HEK293T (cell line): ENCODE data around the gene HERC3.

Source experiments
- CTCF ChIA-PET: fragments of 350-600 bp; formaldehyde crosslinking; extraction: SDS; loops from one replicate; lab custom pipeline; 2021; ENCODE audit warnings: antibody characterized with exemption, inconsistent platforms; lab: Yijun Ruan, JAX
- POLR2A ChIA-PET: fragments of 350-600 bp; formaldehyde crosslinking; extraction: SDS; loops from one replicate; lab custom pipeline; 2020; ENCODE audit warnings: antibody characterized with exemption, inconsistent platforms; lab: Yijun Ruan, JAX
- DNase-seq: peaks from one replicate; pipeline ENCODE4 v3.0.0; 2012; ENCODE audit warnings: mixed read lengths; ENCODE audit errors: extremely low spot score
- ARNT ChIP-seq: fragments of 450-650 bp; IDR thresholded peaks from 2 replicates; pipeline ENCODE4 v1.6.1; 2017; ENCODE audit warnings: mild to moderate bottlenecking
- BHLHE40 ChIP-seq: fragments of 450-650 bp; IDR thresholded peaks from 2 replicates; pipeline ENCODE4 v1.6.1; 2016; ENCODE audit warnings: mild to moderate bottlenecking, moderate library complexity, borderline replicate concordance
- CTBP1 ChIP-seq: fragments of 450-650 bp; IDR thresholded peaks from 2 replicates; pipeline ENCODE4 v1.6.1; 2016; ENCODE audit warnings: borderline replicate concordance
- ELF4 ChIP-seq: fragments of 450-650 bp; IDR thresholded peaks from 2 replicates; pipeline ENCODE4 v1.6.1; 2017; ENCODE audit warnings: antibody characterized with exemption
- FOXA1 ChIP-seq: fragments of 450-650 bp; IDR thresholded peaks from 2 replicates; pipeline ENCODE4 v1.6.1; 2016; ENCODE audit warnings: mild to moderate bottlenecking
- FOXK2 ChIP-seq: fragments of 450-650 bp; IDR thresholded peaks from 2 replicates; pipeline ENCODE4 v1.6.1; 2016; ENCODE audit warnings: mild to moderate bottlenecking
- FOXM1 ChIP-seq: fragments of 450-650 bp; IDR thresholded peaks from 2 replicates; pipeline ENCODE4 v1.6.1; 2017; ENCODE audit warnings: mild to moderate bottlenecking, borderline replicate concordance
- HDGF ChIP-seq: fragments of 450-650 bp; IDR thresholded peaks from 2 replicates; pipeline ENCODE4 v1.6.1; 2017; ENCODE audit warnings: antibody characterized with exemption, borderline replicate concordance
- L3MBTL2 ChIP-seq: fragments of 450-650 bp; conservative IDR thresholded peaks from 2 replicates; pipeline ENCODE4 v1.6.1; 2016; ENCODE audit warnings: mild to moderate bottlenecking
- LEF1 ChIP-seq: fragments of 450-650 bp; IDR thresholded peaks from 2 replicates; pipeline ENCODE4 v1.6.1; 2017; ENCODE audit warnings: mild to moderate bottlenecking, borderline replicate concordance
- NFRKB ChIP-seq: fragments of 450-650 bp; IDR thresholded peaks from 2 replicates; pipeline ENCODE4 v1.6.1; 2016; ENCODE audit warnings: mild to moderate bottlenecking, moderate library complexity
- SP1 ChIP-seq: fragments of 450-650 bp; IDR thresholded peaks from 2 replicates; pipeline ENCODE4 v1.6.1; 2017
- SUZ12 ChIP-seq: fragments of 450-650 bp; IDR thresholded peaks from 2 replicates; pipeline ENCODE4 v1.6.1; 2016; ENCODE audit warnings: mild to moderate bottlenecking
- TARDBP ChIP-seq: fragments of 450-650 bp; IDR thresholded peaks from 2 replicates; pipeline ENCODE4 v1.6.1; 2016
- ZNF384 ChIP-seq: fragments of 450-650 bp; IDR thresholded peaks from 2 replicates; pipeline ENCODE4 v1.6.1; 2016
- TF ChIP-seq, protein P1 (sequence below): fragments of 450-650 bp; IDR thresholded peaks from 2 replicates; pipeline ENCODE4 v1.6.1; 2016

The HERC3 gene

DNA sequence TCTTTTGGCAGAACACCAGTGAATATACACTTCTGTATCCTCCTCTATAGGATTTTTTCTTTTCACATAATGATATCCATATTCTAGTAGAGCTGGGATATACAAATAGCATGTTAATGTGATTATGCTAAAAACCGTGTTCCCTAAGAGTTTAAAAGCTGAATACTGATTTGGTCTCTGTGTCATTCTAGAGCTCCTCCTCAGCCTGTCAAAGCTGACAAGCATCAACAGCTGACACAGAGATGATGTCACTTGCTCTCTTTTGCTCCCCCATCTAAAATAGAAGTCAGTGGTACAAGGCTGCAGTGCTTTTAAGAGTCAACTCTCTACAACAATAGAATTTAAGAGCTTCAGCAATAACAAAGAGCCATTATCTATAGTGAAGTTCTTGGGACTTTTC lies 17.1 kb upstream of the HERC3 start:
- TF ChIP-seq HDGF (no peak), FOXA1 (no peak), BHLHE40 (no peak), NFRKB (no peak), ARNT (no peak), SP1 (no peak), LEF1 (no peak), L3MBTL2 (no peak), FOXM1 (no peak), CTBP1 (no peak), SUZ12 (no peak), ZNF384 (no peak), TARDBP (no peak)
- POLR2A ChIA-PET, result no interaction called here
- no peak for DNase-seq

DNA sequence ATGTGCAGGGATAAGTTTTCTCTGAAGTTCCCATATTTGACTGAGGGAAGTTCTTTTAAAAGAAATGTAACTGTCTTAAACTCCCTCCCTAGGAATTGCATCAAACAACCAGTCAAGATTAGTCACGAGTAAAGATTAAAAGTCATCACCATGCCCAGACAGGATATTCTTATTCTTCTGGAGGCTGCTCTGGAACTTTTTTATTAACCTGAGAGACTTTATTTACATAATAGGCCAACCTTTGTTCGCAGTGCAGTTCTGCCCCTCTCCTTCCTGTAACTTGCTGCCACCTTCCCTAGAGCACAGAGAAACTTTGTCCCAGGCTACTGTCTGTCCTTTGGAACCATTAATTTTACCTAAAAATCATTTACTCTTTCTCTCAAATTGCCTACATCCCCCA lies 9.8 kb upstream of the HERC3 start:
- ChIA-PET CTCF (no interaction called here), POLR2A (no interaction called here)
- DNase-seq, result no peak
- TF ChIP-seq LEF1 (no peak), FOXK2 (no peak), TARDBP (no peak), FOXA1 (no peak), NFRKB (no peak), BHLHE40 (no peak), ELF4 (no peak), ARNT (no peak), ZNF384 (no peak), SUZ12 (no peak), CTBP1 (no peak), HDGF (no peak), FOXM1 (no peak), SP1 (no peak), L3MBTL2 (no peak)
- TF ChIP-seq, protein P1, sequence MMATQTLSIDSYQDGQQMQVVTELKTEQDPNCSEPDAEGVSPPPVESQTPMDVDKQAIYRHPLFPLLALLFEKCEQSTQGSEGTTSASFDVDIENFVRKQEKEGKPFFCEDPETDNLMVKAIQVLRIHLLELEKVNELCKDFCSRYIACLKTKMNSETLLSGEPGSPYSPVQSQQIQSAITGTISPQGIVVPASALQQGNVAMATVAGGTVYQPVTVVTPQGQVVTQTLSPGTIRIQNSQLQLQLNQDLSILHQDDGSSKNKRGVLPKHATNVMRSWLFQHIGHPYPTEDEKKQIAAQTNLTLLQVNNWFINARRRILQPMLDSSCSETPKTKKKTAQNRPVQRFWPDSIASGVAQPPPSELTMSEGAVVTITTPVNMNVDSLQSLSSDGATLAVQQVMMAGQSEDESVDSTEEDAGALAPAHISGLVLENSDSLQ, result no peak

More for the DNA sequence above, 17.1 kb upstream of the HERC3 start:
- CTCF ChIA-PET, result no interaction called here

DNA sequence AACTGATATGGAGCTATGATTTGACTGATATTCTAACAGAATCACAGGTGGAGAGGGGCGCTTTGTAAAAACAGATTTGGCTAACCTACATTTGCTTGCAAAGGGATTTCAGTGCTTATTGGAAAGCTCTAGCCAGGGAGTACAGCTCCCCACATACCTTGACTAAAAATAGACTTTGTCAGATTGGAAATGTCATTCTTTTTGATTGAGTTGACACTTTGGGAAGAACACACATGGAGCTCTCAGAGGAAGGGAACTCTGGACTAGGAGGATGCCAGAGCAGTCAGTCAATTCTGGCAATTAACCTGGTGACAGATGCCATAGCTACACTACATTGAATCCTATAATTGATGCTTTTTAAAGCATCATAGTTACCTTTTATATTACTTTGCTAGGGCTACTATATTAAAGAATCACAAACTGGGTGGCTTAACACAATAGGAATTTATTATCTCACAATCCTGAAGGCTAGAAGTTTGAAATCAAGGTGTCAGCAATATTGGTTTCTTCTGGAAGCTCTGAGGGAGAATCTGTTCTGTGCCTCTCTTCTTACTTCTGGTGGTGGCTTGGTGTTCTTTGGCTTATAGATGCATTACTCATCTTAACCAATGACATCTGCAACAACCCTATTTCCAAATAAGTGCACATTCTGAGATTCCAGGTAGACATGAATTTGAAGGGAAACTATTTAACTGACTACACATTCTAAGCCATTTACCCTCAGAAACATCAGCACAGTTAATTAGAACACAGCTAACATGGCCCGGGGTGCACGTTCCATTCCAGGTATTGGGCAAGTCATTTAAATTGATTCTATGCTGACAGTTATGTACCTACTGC lies 8.4 kb upstream of the HERC3 start:
- CTCF ChIA-PET, result interaction anchor here (1.3 kb wide), 1 partner anchor 11 kb away, joined by 3 read pairs; no protein-coding TSS in a partner anchor
- POLR2A ChIA-PET, result no interaction called here
- TF ChIP-seq SUZ12, result no peak
- TF ChIP-seq L3MBTL2, result no peak
- no peak for TF ChIP-seq LEF1
- TF ChIP-seq SP1, result no peak
- TF ChIP-seq FOXA1, result no peak
- TF ChIP-seq TARDBP, result no peak
- no peak for TF ChIP-seq HDGF
- TF ChIP-seq ELF4, result no peak
- no peak for TF ChIP-seq NFRKB
- TF ChIP-seq CTBP1, result no peak
- TF ChIP-seq, protein P1, result no peak
- TF ChIP-seq BHLHE40, result no peak
- no peak for TF ChIP-seq ARNT
- TF ChIP-seq ZNF384, result no peak
- no peak for TF ChIP-seq FOXK2
- no peak for TF ChIP-seq FOXM1
- no peak for DNase-seq

DNA sequence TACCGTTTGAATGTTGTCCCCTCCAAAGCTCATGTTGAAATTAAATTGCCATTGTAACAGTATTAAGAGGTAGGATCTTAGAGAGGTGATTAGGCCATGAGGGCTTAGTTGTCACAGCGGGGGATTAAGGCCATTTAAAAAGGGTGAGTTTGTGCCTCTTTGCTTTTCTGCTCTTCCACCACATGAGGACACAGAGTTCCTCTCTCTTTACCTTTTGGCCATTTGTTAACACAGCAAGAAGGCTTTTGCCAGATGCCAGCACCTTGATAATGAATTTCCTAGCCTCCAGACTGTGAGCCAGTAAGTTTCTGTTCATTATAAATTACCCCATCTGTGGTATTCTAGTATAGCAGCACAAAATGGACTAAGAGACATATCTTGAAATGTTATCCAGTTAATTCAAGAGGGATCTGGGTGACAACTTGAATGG lies 7.8 kb upstream of the HERC3 start:
- ChIA-PET POLR2A (no interaction called here), CTCF (no interaction called here)
- TF ChIP-seq FOXM1, result no peak
- TF ChIP-seq ARNT, result no peak
- TF ChIP-seq FOXK2, result no peak
- TF ChIP-seq SUZ12, result no peak
- no peak for TF ChIP-seq ELF4
- no peak for TF ChIP-seq CTBP1
- TF ChIP-seq NFRKB, result no peak
- TF ChIP-seq ZNF384, result no peak
- TF ChIP-seq BHLHE40, result no peak
- no peak for TF ChIP-seq L3MBTL2
- no peak for TF ChIP-seq FOXA1
- no peak for TF ChIP-seq HDGF
- TF ChIP-seq, protein P1, result no peak
- DNase-seq, result no peak

DNA sequence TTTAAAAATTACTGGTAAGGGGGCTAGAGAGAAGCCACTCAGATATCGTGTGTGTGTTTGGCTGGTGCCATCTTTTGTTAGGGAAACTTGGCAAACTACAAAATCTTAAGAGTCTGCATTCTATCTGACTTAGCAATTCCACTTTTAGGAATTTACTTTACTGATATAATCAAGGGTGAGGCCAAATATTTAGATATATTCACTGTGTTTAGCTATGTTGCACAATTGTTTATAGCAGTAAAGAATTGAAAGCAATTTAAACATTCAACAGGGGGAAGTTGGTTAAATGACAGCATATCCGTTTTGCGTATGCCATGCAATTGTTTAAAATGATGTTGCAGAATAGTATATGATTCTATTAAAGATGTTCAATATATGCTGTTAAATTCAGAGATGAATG lies 6.4 kb upstream of the HERC3 start:
- ChIA-PET POLR2A (no interaction called here), CTCF (no interaction called here)
- TF ChIP-seq ZNF384, result no peak
- no peak for TF ChIP-seq FOXM1
- no peak for TF ChIP-seq LEF1
- TF ChIP-seq, protein P1, result no peak
- no peak for TF ChIP-seq ELF4
- TF ChIP-seq FOXA1, result no peak
- TF ChIP-seq FOXK2, result no peak
- no peak for DNase-seq
